Measurements from ENCODE around the gene SLC35B2.

Gene SLC35B2

GRCh38 chr6:44251576-44252524, 5.5 kb downstream of the SLC35B2 start:
- no peaks in the 10 kb centered on the region for H3K9me3 ChIP-seq (ENCODE audit: control insufficient read depth, insufficient read depth, low read depth, low read length)
- H3K4me1 ChIP-seq (ENCODE audit: control insufficient read depth, insufficient read depth, low read length) = no peaks in the 10 kb centered on the region
- peaks cover 28 to 86% of the 10 kb centered on the region in 2 experiments for H3K36me3 ChIP-seq (ENCODE audit: control insufficient read depth in 2 of 2, insufficient read depth in 1 of 2, low read length in 2 of 2)
- TF ChIP-seq ZNF791 (tag by site-specific recombination; IDR thresholded peaks at IDR 0.05) = no peak
- TF ChIP-seq REST (tag by site-specific recombination; IDR thresholded peaks at IDR 0.05) = no peak
- TF ChIP-seq ZBTB11 (tag by site-specific recombination; conservative IDR thresholded peaks at IDR 0.05; ENCODE audit: low read depth) = no peak
- TF ChIP-seq TCF7L2 (IDR thresholded peaks at IDR 0.05; ENCODE audit: borderline replicate concordance, low read depth, low read length) = no peak
- TF ChIP-seq BCL6B (tag by site-specific recombination; IDR thresholded peaks at IDR 0.05) = no peak
- peak; percentile 64 for TF ChIP-seq ZNF513 (tag by site-specific recombination; IDR thresholded peaks at IDR 0.05)
- no peak overlapping the region for H3K27ac ChIP-seq (ENCODE audit: extremely low read depth, low read depth, low read length)
- ChIA-PET CTCF (interaction anchor here (0.6 to 2.6 kb wide), 9 partner anchors 8 to 173 kb away, joined by 3 to 10 read pairs (median 6); no protein-coding TSS in a partner anchor), POLR2A (interaction anchor here (0.7 to 2.3 kb wide), 3 partner anchors 11 to 79 kb away, joined by 3 to 6 read pairs (median 4); partner anchors contain the start of gene SLC29A1)
- no peak overlapping the region for H3K4me3 ChIP-seq (ENCODE audit: low read depth, low read length)

GRCh38 chr6:44250718-44251123, 6.6 kb downstream of the SLC35B2 start:
- POLR2A ChIA-PET = interaction anchor here (0.6 to 1.1 kb wide), 2 partner anchors 29 to 78 kb away, joined by 3 read pairs; no protein-coding TSS in a partner anchor
- no peak overlapping the region for H3K27ac ChIP-seq (ENCODE audit: extremely low read depth, low read depth, low read length)
- H3K9me3 ChIP-seq (ENCODE audit: control insufficient read depth, insufficient read depth, low read depth, low read length) = no peaks in the 10 kb centered on the region
- CTCF ChIA-PET = interaction anchor here (0.6 to 2.6 kb wide), 5 partner anchors 9 to 88 kb away, joined by 4 to 10 read pairs (median 7); no protein-coding TSS in a partner anchor
- peak; percentile 68; the same call in 1 of the 2 replicates for TF ChIP-seq ATF2 (tag by site-specific recombination; IDR thresholded peaks at IDR 0.05; ENCODE audit: low read depth)
- peak; percentile 79 for TF ChIP-seq PRDM1 (tag by site-specific recombination; IDR thresholded peaks at IDR 0.05)
- no peak for TF ChIP-seq ZNF155 (tag by site-specific recombination; IDR thresholded peaks at IDR 0.05)
- TF ChIP-seq ZNF560 (tag by site-specific recombination; IDR thresholded peaks at IDR 0.05; ENCODE audit: borderline replicate concordance) = no peak
- 0 out of 2 replicates have a peak, but pooled peaks have one; percentile 5 for TF ChIP-seq ZNF76 (tag by site-specific recombination; IDR thresholded peaks at IDR 0.05; ENCODE audit: borderline replicate concordance, low read depth)
- no peak overlapping the region for H3K4me3 ChIP-seq (ENCODE audit: low read depth, low read length)
- H3K4me1 ChIP-seq (ENCODE audit: control insufficient read depth, insufficient read depth, low read length) = no peaks in the 10 kb centered on the region
- H3K36me3 ChIP-seq (ENCODE audit: control insufficient read depth in 2 of 2, insufficient read depth in 1 of 2, low read length in 2 of 2) = peaks cover 28 to 82% of the 10 kb centered on the region in 2 experiments

Measured in HEK293 (cell line).